ENCODE results near the gene FKBP4.
"Not testable (repeated sequence)": the region's sequence is repeated elsewhere in the genome, so short reads cannot be mapped to it uniquely, and the experiment has no call there.

The FKBP4 gene

GRCh38 chr12:2794736-2795289 is at the start of gene FKBP4:
TSS of gene FKBP4 (plus strand) at chr12:2794970. CDS start at chr12:2795140, 170 bp downstream.
- DNase-seq = peak; percentile 94

DNA sequence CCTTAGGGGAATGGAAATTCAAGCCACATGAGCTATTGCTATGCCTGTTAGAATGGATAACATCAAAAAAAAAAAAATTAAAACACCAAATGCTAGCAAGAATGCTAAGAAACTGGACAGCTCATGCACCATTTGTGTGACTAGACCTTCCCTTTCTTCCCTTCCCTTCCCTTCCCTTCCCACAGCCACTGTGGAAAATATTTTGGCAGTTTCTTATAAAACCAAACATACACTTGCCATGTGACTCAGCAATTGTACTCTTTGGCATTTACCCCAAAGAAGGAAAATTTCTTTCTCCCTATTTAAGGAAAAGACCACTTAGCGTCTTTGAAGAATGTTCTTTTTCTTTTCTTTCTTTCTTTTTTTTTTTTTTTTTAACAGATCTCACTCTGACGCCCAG is 49.1 kb upstream of the FKBP4 start:
- no peak for DNase-seq

GRCh38 chr12:2749580-2749979 is 45.2 kb upstream of the FKBP4 start:
- DNase-seq = no peak

DNA sequence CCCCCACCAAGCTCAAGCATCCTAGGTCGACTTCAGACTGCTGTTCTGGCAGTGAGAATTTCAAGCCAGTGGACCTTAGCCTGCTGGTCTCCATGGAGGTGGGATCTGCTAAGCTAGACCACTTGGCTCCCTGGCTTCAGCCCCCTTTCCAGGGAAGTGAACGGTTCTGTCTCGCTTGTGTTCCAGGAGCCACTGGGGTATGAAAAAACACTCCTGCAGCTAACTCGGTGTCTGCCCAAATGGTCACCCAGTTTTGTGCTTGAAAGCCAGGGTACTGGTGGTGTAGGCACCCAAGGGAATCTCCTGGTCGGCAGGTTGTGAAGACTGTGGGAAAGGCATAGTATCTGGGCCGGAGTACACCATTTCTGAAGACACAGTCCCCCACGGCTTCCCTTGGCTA is 44.6 kb upstream of the FKBP4 start:
- DNase-seq = no peak

GRCh38 chr12:2751230-2751629 is 43.5 kb upstream of the FKBP4 start:
- DNase-seq = no peak

GRCh38 chr12:2751686-2752085 is 43.1 kb upstream of the FKBP4 start:
- DNase-seq = no peak

DNA sequence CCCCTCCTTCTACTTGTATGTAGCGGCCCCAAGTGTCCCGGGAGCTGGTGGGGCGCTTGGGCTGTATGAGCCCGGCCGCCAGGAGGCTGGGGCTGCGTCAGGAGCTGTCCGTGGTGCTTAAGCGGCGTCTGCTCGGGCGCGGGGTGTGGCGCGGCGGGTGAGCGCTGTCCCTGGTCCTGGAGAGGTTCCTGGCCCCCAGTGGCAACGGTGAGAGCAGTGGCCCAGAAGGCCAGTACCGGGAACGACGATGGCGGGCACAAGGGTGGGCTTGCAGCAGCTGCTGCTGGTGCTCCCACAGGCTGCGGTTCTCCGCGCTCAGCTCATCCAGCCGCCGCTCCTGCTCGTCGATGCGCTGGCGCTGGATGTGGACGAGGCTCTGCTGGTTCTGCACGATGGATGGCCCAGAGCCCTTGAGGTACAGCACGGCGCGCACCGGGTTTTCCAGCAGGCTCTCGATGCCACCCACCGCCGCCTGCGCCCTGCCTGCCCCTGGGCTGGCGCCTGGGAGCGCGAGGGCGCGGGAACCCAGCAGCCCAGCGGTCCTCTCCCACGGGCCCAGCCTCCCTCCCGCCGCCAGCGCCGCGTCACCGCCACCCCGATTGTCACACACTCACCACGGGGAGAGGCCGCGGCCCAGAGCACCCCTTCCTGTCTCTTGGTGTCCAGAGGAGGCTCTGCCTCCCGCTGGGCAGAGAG is 41.9 kb upstream of the FKBP4 start:
- peak; percentile 81 for DNase-seq

DNA sequence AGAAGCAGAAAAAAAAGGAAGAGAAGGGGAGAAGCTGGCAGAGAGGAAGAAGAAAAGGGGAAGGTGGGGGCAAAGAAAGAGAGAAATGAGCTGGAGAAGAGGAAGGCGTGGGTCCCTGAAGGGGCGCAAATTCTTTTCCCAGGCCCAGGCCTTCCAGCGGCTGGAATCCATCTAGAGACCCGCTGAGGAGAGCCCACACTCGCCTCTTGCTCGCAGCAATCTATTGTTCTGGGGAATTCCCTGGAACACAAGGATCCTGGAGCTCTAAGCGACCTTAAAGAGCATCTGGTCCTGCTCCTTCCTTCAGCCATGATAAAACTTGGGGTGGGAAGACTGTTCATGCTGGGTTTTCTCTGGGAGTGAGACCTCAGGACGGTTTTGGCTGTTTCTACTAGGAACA is 41.2 kb upstream of the FKBP4 start:
- no peak for DNase-seq

DNA sequence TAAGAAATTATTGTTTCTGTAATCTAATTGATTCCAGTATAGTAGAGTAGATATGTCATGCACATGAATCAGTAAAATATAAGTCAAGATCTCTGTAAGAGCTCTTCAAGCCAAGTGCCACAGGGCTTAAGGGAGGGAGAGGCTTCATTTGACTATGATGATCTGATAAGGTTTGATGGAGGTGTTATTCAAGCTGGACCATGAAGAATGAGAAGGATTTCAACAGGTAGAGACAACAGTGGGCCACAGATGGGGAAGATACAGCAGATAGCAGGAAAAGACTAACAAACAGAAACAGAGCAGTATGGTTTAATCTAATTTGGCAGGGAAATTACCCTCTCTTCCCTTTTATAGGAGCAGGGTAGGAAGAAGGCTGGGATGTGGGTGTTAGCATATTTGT is 40.6 kb upstream of the FKBP4 start:
- no peak for DNase-seq

GRCh38 chr12:2756756-2757155 is 38.0 kb upstream of the FKBP4 start:
- no peak for DNase-seq

DNA sequence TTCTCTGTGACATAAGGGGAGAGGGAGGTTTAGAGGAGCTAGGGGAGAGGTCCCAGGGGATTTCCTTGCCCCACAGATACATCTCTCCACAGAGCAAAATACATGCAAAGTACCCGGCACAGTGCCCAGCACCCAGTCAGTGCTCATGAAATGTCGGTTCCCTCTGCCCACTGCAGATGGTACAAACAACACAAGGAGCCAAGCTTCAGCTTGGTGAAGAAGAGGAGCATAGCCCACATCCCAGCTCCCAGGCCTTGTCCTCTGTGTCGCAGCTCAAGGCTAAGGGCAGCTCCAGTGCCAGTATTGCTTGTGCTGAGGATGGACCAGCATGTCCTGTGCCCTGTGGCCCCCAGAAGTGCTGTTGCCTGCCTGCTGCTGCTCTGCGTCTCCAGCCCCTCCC is 35.0 kb upstream of the FKBP4 start:
- no peak for DNase-seq

DNA sequence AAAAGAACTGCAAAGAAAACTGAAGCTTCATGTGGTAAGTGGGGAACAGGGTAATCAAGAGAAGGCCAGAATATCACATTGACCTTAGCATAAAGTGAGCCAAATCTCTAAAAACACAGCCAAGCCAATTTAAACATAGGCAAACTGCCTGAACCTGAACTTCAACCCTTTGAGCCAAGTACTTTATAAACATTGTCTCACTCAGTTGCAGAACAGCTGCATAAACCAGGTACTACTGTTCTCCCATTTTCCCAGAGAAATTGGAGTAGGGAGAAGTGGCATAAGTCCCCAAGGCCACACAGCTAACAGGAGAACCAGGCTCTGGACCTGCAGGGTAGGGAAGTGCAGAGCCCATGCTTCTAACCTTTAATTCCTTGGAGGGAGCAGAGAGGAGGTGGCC is 30.4 kb upstream of the FKBP4 start:
- DNase-seq = no peak

- no peak for DNase-seq
These were observed 29.7 kb upstream of the FKBP4 start for GRCh38 chr12:2765052-2765451.

DNA sequence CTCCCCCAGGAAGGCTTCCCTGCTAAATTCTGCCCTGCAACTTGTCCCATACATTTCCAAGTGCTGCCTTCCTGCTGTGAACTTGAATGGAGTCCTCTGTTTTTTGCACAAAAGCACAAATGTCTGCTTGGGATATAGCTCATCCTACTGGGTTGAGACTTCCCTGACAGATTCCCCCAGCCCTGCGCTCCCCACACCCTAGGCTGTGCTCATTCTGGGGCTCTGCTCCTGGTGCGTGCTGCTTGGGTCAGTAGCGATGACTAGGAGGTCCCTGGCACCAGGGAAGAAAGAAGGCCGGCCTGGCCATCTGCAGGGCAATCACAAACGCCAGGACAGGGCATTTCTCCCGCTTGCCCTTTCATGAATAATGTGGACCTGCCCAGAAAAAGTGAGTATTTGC is 29.2 kb upstream of the FKBP4 start:
- DNase-seq = no peak

- no peak for DNase-seq
These were observed 26.4 kb upstream of the FKBP4 start for GRCh38 chr12:2768224-2768961.

DNA sequence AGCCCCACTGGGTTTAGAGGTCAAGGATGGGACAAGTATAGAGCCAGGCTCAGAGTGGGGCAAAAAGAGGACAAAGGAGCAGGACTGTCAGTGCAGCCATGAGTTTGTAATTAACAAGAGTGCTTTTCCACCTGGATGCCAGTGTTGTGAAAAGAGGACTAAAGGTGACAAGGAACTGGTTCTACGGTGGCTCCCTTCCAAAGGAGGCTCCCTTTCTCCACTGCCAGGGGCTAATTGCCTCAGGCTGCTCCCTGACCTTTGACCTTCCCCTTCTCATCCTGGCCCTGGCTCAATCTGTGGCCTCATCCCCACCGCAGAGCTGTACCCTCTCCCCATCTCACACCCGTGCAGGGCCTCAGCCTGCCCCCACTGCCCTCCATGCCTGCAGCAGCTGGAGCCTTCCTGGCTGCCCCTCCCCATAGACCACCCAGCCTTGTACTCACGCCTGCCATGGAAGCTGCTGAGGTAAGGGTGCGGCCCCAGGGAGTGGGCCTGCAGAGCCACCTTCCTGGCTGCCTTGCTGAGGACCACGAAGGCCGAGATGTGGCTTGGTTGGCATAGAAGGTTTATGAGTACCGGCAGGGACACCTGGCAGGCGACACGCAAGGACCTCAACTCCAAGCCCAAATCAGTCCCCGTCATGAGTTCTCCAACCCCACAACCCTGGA is 24.8 kb upstream of the FKBP4 start:
- DNase-seq = no peak

- DNase-seq = not testable (repeated sequence)
These were observed 24.2 kb upstream of the FKBP4 start for GRCh38 chr12:2770544-2770943.

DNA sequence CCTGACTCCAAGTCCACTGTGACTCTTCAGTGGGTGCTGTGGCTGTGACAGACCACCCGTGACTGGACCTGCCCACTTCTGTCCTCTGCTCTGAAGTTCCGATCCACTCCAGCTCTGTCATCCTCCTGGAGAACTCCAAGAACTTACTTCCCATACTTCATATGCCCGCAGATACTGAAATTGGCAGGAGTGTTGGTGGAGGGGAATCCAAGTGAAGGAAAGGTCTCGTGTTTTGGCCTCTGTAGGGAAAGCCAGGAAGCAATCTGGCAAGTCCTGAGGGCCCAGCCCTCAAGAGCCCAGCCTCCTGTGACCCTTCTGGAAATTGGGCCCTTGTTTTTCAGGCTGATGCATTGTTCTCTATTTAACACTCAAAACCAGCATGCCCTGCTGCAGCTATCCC is 22.4 kb upstream of the FKBP4 start:
- no peak for DNase-seq

GRCh38 chr12:2773199-2773875 is 21.4 kb upstream of the FKBP4 start:
- DNase-seq = no peak

GRCh38 chr12:2775431-2775830 is 19.3 kb upstream of the FKBP4 start:
- no peak for DNase-seq

GRCh38 chr12:2776129-2776806 is 18.5 kb upstream of the FKBP4 start:
- DNase-seq = no peak

- DNase-seq = no peak
These were observed 15.5 kb upstream of the FKBP4 start for GRCh38 chr12:2779281-2779680.
